ENCODE measurements around the gene LRCH3.

Gene LRCH3

GRCh38 chr3:197847866-197848401 lies 56.9 kb downstream of the LRCH3 start:
- H3K9ac ChIP-seq, result no peak overlapping the region
- no peaks in the 10 kb centered on the region for H3K27me3 ChIP-seq (ENCODE audit: control insufficient read depth, insufficient read depth, low read length)
- no peak overlapping the region for H3K4me3 ChIP-seq (ENCODE audit: low read depth, low read length)
- H3K4me2 ChIP-seq (ENCODE audit: low read length), result no peak overlapping the region
- no peak for TF ChIP-seq CTCF (IDR thresholded peaks at IDR 0.05)
- H3K4me1 ChIP-seq, result no peaks in the 10 kb centered on the region
- no peak overlapping the region for H3K27ac ChIP-seq
- no peaks in the 10 kb centered on the region for H3K79me2 ChIP-seq
- no peaks in the 10 kb centered on the region for H3K9me3 ChIP-seq (ENCODE audit: control insufficient read depth, low read length)
- no peaks in the 10 kb centered on the region for H3K36me3 ChIP-seq (ENCODE audit: control insufficient read depth, insufficient read depth, low read length)
- no peak overlapping the region for H2AFZ ChIP-seq

DNA sequence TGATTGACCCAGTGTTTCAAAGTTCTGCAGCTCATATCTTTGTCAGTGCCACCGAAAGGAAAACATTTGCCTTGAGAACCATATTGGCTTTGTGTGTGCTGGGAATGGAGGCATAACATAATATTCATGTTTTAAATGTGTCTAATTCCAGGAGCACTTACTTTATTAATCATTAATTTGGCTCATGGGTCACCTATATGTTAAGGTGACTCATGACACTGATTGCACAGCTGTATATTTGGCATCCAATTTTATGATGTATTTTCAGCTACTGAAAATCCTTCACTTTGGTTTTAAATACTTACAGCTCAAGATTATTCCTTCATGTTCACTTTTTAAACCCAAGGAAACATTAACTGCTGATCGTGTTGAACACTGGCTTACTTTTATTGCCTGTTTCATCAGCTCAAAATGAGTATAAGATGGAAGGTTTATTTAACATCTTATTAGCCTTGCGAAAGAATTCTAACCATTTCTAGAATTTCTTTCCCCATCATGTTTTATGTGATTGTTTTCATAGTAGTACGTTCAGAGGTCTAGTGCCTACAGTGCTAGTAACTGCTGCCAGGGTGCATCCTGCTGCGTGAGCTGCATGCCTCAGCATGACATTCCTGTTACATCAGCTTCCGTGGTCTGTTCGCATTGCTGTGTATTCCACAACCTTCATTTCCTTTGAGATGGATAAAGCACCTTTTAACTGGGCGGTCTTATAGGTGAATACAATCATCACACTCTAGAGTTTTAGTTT lies 63.7 kb downstream of the LRCH3 start:
- no peak for TF ChIP-seq CTCF (IDR thresholded peaks at IDR 0.05)
- H3K36me3 ChIP-seq (ENCODE audit: control insufficient read depth, insufficient read depth, low read length), result no peaks in the 10 kb centered on the region
- no peaks in the 10 kb centered on the region for H3K9me3 ChIP-seq (ENCODE audit: control insufficient read depth, low read length)
- H3K27ac ChIP-seq, result no peak overlapping the region
- H3K4me3 ChIP-seq (ENCODE audit: low read depth, low read length), result no peak overlapping the region
- H3K9ac ChIP-seq, result no peak overlapping the region
- H3K4me1 ChIP-seq, result no peaks in the 10 kb centered on the region
- H3K4me2 ChIP-seq (ENCODE audit: low read length), result no peak overlapping the region
- no peak overlapping the region for H2AFZ ChIP-seq
- no peaks in the 10 kb centered on the region for H3K27me3 ChIP-seq (ENCODE audit: control insufficient read depth, insufficient read depth, low read length)
- H3K79me2 ChIP-seq, result no peaks in the 10 kb centered on the region

DNA sequence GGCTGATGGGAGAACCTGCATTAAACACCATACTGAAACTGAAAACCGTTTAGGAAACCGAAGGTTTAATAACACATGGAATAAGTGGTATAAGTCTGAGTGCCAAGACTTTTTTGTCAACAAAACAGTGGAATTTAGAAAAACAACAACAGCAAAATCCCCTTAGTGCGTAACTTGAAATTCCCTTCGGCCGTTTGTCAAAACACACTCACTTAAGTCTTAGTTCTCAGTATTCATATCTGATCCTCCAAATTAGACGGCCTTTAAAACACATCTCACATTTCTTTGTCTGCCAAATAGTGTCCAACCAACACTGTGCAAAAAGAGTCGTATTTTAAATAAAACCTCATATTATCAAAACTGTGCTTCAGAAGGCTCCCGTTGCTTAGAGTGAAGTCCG lies 64.5 kb downstream of the LRCH3 start:
- no peak for TF ChIP-seq CTCF (IDR thresholded peaks at IDR 0.05)
- Histone ChIP-seq H3K36me3 (ENCODE audit: control insufficient read depth, insufficient read depth, low read length) (no peaks in the 10 kb centered on the region), H3K9ac (no peak overlapping the region), H3K4me3 (ENCODE audit: low read depth, low read length) (no peak overlapping the region), H3K27me3 (ENCODE audit: control insufficient read depth, insufficient read depth, low read length) (no peaks in the 10 kb centered on the region), H3K4me2 (ENCODE audit: low read length) (no peak overlapping the region), H3K27ac (no peak overlapping the region), H3K4me1 (no peaks in the 10 kb centered on the region), H3K9me3 (ENCODE audit: control insufficient read depth, low read length) (no peaks in the 10 kb centered on the region), H3K79me2 (no peaks in the 10 kb centered on the region), H2AFZ (no peak overlapping the region)

GRCh38 chr3:197856199-197856816 lies 65.3 kb downstream of the LRCH3 start:
- no peak for TF ChIP-seq CTCF (IDR thresholded peaks at IDR 0.05)
- Histone ChIP-seq H3K36me3 (ENCODE audit: control insufficient read depth, insufficient read depth, low read length) (no peaks in the 10 kb centered on the region), H3K4me1 (no peaks in the 10 kb centered on the region), H2AFZ (no peak overlapping the region), H3K79me2 (no peaks in the 10 kb centered on the region), H3K4me2 (ENCODE audit: low read length) (no peak overlapping the region), H3K9me3 (ENCODE audit: control insufficient read depth, low read length) (no peaks in the 10 kb centered on the region), H3K27me3 (ENCODE audit: control insufficient read depth, insufficient read depth, low read length) (no peaks in the 10 kb centered on the region), H3K27ac (no peak overlapping the region), H3K4me3 (ENCODE audit: low read depth, low read length) (no peak overlapping the region), H3K9ac (no peak overlapping the region)
